Endothelial cell of umbilical vein (primary cell): ENCODE data around the gene MGAT5. TPM values are rescaled to one million over a fixed set of nuclear protein-coding genes. Genes with fewer than 3 reads are reported as not detected.
A peak's percentile ranks its signal among the peaks of the same experiment; 100 is the strongest.

Experiments
- BruUV-seq: library from RNA; stranded (reverse); fragments of 400-500 nt; replicated peaks from 2 replicates; lab custom pipeline; 2021; lab: Mats Ljungman, UMichigan
- CTCF ChIA-PET: fragments of 300-600, 350-600 bp; sonication (Branson Sonifier 250); formaldehyde crosslinking; loops from one replicate; lab custom pipeline; 2021; ENCODE audit warnings: antibody characterized with exemption, inconsistent platforms; lab: Charles Lee
- POLR2A ChIA-PET: fragments of 300-600, 350-600 bp; sonication (Branson Sonifier 250); formaldehyde crosslinking; loops from one replicate; lab custom pipeline; 2021; ENCODE audit warnings: antibody characterized with exemption, inconsistent platforms; lab: Charles Lee
- DNase-seq: peaks from one replicate; pipeline ENCODE4 v3.0.0-alpha.2; 2011; ENCODE audit warnings: low read depth, low spot score
- FAIRE-seq: peaks from 2 replicates; lab custom pipeline; 2011; peaks lifted over from hg19 to GRCh38; lab: Jason Lieb, UNC
- H2AFZ ChIP-seq: 2 replicates; pipeline ENCODE4 v1.6.0; 2012; ENCODE audit warnings: low read depth, low read length, control low read depth, inconsistent platforms
- H3K27ac ChIP-seq: 2 replicates; pipeline ENCODE4 v1.5.1; 2011; ENCODE audit warnings: low read depth, mild to moderate bottlenecking, control low read depth, low read length, moderate library complexity; ENCODE audit not compliant: insufficient read depth
- H3K27me3 ChIP-seq, 2 experiments: 2 replicates each; pipeline versions ENCODE4 v1.6.0 to v1.6.1; 2011; ENCODE audit warnings: low read length in 2 of 2, mixed read lengths in 1 of 2; ENCODE audit not compliant: control insufficient read depth in 2 of 2, insufficient read depth in 2 of 2
- H3K36me3 ChIP-seq, 2 experiments: 2 replicates in 1 of 2; 3 replicates in 1 of 2; pipeline ENCODE4 v1.5.1; 2011; ENCODE audit warnings: low read length in 2 of 2, mild to moderate bottlenecking in 1 of 2, moderate library complexity in 1 of 2; ENCODE audit not compliant: control insufficient read depth in 2 of 2, insufficient read depth in 2 of 2; ENCODE audit errors: extremely low read depth in 1 of 2
- H3K4me1 ChIP-seq: 3 replicates; pipeline ENCODE4 v1.5.1; 2011; ENCODE audit warnings: mild to moderate bottlenecking, low read length; ENCODE audit not compliant: control insufficient read depth, insufficient read depth; ENCODE audit errors: extremely low read depth
- H3K4me2 ChIP-seq: 2 replicates; pipeline ENCODE4 v1.6.1; 2011; ENCODE audit warnings: low read length, control low read depth, mixed read lengths; ENCODE audit not compliant: insufficient read depth
- H3K4me3 ChIP-seq, 3 experiments: fragments of 200-600 bp in 1 of 3; sonication (generic), shearing (Covaris generic) in 1 of 3; replicated peaks in 1 of 3; 2 replicates each; pipeline ENCODE4 v1.5.1; 2011 to 2016; ENCODE audit warnings: control low read depth in 3 of 3, low read length in 3 of 3, mild to moderate bottlenecking in 2 of 3, inconsistent platforms in 1 of 3, low read depth in 1 of 3, moderate library complexity in 1 of 3; ENCODE audit not compliant: insufficient read depth in 1 of 3
- H3K79me2 ChIP-seq: 2 replicates; pipeline ENCODE4 v1.6.0; 2012; ENCODE audit warnings: low read length, inconsistent platforms; ENCODE audit not compliant: control insufficient read depth, insufficient read depth
- H3K9ac ChIP-seq: replicated peaks from 2 replicates; pipeline ENCODE3; 2011; ENCODE audit warnings: low read length, control low read depth; ENCODE audit not compliant: insufficient read depth; ENCODE audit errors: extremely low read depth
- H3K9me1 ChIP-seq: replicated peaks from 3 replicates; pipeline ENCODE4 v1.6.0; 2011; ENCODE audit warnings: mild to moderate bottlenecking, low read length; ENCODE audit not compliant: control insufficient read depth, insufficient read depth; ENCODE audit errors: extremely low read depth
- H3K9me3 ChIP-seq: replicated peaks from 2 replicates; pipeline ENCODE4 v1.5.1; 2012; ENCODE audit warnings: low read length, inconsistent platforms; ENCODE audit not compliant: control insufficient read depth, insufficient read depth
- H4K20me1 ChIP-seq: replicated peaks from 2 replicates; pipeline ENCODE3; 2011; ENCODE audit warnings: mild to moderate bottlenecking, low read length; ENCODE audit not compliant: control insufficient read depth, insufficient read depth; ENCODE audit errors: extremely low read depth
- EZH2 ChIP-seq: IDR thresholded peaks from 2 replicates; pipeline ENCODE4 v1.6.1; 2012; ENCODE audit warnings: borderline replicate concordance, low read depth, mild to moderate bottlenecking, moderate library complexity, low read length, inconsistent platforms; ENCODE audit not compliant: severe bottlenecking
- FOS ChIP-seq: IDR thresholded peaks from 2 replicates; pipeline ENCODE4 v1.6.1; 2011; ENCODE audit warnings: mild to moderate bottlenecking, low read length, moderate library complexity, borderline replicate concordance; ENCODE audit not compliant: insufficient read depth
- GATA2 ChIP-seq: IDR thresholded peaks from 2 replicates; pipeline ENCODE4 v1.7.0; 2011; ENCODE audit warnings: low read depth, mild to moderate bottlenecking, moderate library complexity, mixed read lengths, low read length; ENCODE audit not compliant: insufficient read length, insufficient read depth
- JUN ChIP-seq: IDR thresholded peaks from 2 replicates; pipeline ENCODE4 v1.6.1; 2011; ENCODE audit warnings: borderline replicate concordance, low read depth; ENCODE audit not compliant: insufficient read length, insufficient read depth
- MYC ChIP-seq: IDR thresholded peaks from one replicate; pipeline ENCODE4 v1.6.1; 2011; ENCODE audit warnings: mild to moderate bottlenecking, low read depth, low read length
- POLR2A ChIP-seq: IDR thresholded peaks from 2 replicates; pipeline ENCODE4 v1.6.1; 2012; ENCODE audit warnings: low read depth, mild to moderate bottlenecking, control low read depth, low read length
- POLR2AphosphoS5 ChIP-seq: IDR thresholded peaks from 2 replicates; pipeline ENCODE4 v1.6.1; 2012; ENCODE audit warnings: low read depth, mild to moderate bottlenecking, control low read depth, low read length, moderate library complexity; ENCODE audit not compliant: insufficient read depth
- dilution Hi-C: fragments of 300-500 bp; cut with MboI; formaldehyde crosslinking; loops from one replicate; pipeline ENCODE4 v1.15.0; 2019; ENCODE audit warnings: low sequenced_read_pairs; ENCODE audit not compliant: extremely low pct_ligation_motif_present
- intact Hi-C: fragments of 100-400 bp; cut with micrococcal nuclease; formaldehyde crosslinking; loops from one replicate; pipeline ENCODE4 v1.10.0; 2022
- polyA plus RNA-seq, 4 experiments: library from polyadenylated mRNA; depleted of rRNA in 3 of 4; stranded (reverse) in 3 of 4; unstranded in 1 of 4; fragments of >200 nt; gene quantifications; 2 replicates each; pipeline versions ENCODE4 v1.2.1 to v1.2.3, GENCODE V29; 2011 to 2012; ENCODE audit warnings: missing spikeins in 1 of 4
- total RNA-seq: library from RNA; stranded (reverse); gene quantifications from 2 replicates; pipeline ENCODE4 v1.2.3, GENCODE V29; 2021
- TF ChIP-seq, protein P1 (sequence below): IDR thresholded peaks from 2 replicates; pipeline ENCODE4 v1.6.1; 2011; ENCODE audit not compliant: insufficient read depth, insufficient read length
- TF ChIP-seq, protein P2 (sequence below), 2 donors: IDR thresholded peaks; 1 replicate in 1 of 2; 2 replicates in 1 of 2; pipeline ENCODE4 v1.5.1; 2011; ENCODE audit warnings: low read length in 2 of 2, mild to moderate bottlenecking in 2 of 2, moderate library complexity in 2 of 2, control low read depth in 1 of 2, inconsistent platforms in 1 of 2, low read depth in 1 of 2; ENCODE audit not compliant: insufficient read depth in 1 of 2; ENCODE audit errors: extremely low read depth in 1 of 2

Gene MGAT5
- total and polyA plus RNA-seq, 2 donors (not counting 3 experiments of a cell fraction or from before 2014, with no cell fraction given): 17.7 to 84.1 TPM

DNA sequence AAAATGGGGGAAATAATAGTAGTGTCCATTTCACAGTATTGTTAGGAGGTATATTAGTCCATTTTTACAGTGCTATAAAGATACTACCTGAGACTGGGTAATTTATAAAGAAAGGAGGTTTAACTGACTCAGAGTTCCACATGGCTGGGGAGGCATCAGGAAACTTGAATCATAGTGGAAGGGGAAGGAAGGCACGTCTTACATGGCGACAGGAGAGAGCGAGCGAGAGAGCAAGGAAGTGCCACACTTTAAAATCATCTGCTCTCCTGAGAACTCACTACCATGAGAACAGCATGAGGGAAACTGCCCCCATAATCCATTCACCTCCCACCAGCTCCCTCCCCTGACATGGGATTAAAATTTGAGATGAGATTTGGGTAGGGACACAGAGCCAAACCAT, 23.4 kb downstream of the MGAT5 start:
- Histone ChIP-seq H3K4me1 (peaks cover 5% of the 10 kb centered on the region), H3K27me3 (no peaks in the 10 kb centered on the region), H3K36me3 (no peaks in the 10 kb centered on the region), H4K20me1 (no peaks in the 10 kb centered on the region), H3K79me2 (no peaks in the 10 kb centered on the region), H3K4me2 (no peak overlapping the region), H3K27ac (no peak overlapping the region), H3K9me1 (no peaks in the 10 kb centered on the region), H2AFZ (no peak overlapping the region), H3K9ac (no peak overlapping the region), H3K4me3 (no peak overlapping the region), H3K9me3 (no peaks in the 10 kb centered on the region)
- CTCF ChIA-PET: interaction anchor here (1.5 kb wide), 1 partner anchor 174 kb away, joined by 3 read pairs; no protein-coding TSS in a partner anchor
- intact Hi-C loops (no loop called here), dilution Hi-C loops (no loop called here)
- BruUV-seq: no TSS peak
- DNase-seq: no peak
- POLR2A ChIA-PET: no interaction called here
- no peak for FAIRE-seq
- TF ChIP-seq GATA2 (no peak), POLR2A (no peak), MYC (no peak), FOS (peak; percentile 23)
- TF ChIP-seq, protein P1, sequence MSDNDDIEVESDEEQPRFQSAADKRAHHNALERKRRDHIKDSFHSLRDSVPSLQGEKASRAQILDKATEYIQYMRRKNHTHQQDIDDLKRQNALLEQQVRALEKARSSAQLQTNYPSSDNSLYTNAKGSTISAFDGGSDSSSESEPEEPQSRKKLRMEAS: no peak

DNA sequence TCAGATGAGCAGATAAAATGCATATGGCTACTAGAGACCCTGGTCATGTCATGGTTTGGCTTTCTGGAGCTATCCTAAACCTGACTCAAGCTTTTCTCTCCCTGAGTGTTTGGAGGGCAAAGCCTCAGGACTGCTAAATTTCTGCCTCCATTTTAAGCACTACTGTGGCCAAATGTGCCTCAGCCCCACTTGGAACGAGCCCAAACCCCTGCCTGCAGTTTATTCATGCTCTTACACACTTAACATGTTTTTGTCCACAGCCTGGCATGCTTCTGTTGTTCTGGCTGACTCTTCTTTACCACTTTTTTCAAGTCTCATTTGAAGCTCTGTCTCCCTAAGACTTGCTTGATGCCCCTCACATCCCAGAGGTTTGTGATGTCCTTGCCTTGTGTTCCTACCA, 24.7 kb downstream of the MGAT5 start:
- no peak for TF ChIP-seq EZH2
- TF ChIP-seq POLR2AphosphoS5: no peak
- TF ChIP-seq POLR2A: no peak
- TF ChIP-seq FOS: no peak
- no peak for TF ChIP-seq GATA2
- no peak for TF ChIP-seq MYC
- TF ChIP-seq, protein P1: no peak
- TF ChIP-seq, protein P2, sequence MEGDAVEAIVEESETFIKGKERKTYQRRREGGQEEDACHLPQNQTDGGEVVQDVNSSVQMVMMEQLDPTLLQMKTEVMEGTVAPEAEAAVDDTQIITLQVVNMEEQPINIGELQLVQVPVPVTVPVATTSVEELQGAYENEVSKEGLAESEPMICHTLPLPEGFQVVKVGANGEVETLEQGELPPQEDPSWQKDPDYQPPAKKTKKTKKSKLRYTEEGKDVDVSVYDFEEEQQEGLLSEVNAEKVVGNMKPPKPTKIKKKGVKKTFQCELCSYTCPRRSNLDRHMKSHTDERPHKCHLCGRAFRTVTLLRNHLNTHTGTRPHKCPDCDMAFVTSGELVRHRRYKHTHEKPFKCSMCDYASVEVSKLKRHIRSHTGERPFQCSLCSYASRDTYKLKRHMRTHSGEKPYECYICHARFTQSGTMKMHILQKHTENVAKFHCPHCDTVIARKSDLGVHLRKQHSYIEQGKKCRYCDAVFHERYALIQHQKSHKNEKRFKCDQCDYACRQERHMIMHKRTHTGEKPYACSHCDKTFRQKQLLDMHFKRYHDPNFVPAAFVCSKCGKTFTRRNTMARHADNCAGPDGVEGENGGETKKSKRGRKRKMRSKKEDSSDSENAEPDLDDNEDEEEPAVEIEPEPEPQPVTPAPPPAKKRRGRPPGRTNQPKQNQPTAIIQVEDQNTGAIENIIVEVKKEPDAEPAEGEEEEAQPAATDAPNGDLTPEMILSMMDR (IDR thresholded peaks at IDR 0.05; ENCODE audit: extremely low read depth in 1 of 2, insufficient read depth in 1 of 2, low read depth in 1 of 2, low read length in 2 of 2): no peak
- no peak for TF ChIP-seq JUN
- H3K4me2 ChIP-seq: no peak overlapping the region
- FAIRE-seq: no peak
- no peak overlapping the region for H3K27ac ChIP-seq
- H3K9ac ChIP-seq: no peak overlapping the region
- no peaks in the 10 kb centered on the region for H3K79me2 ChIP-seq
- no peaks in the 10 kb centered on the region for H4K20me1 ChIP-seq
- H3K4me3 ChIP-seq: no peak overlapping the region
- DNase-seq: no peak
- no peaks in the 10 kb centered on the region for H3K27me3 ChIP-seq
- POLR2A ChIA-PET: no interaction called here
- no peaks in the 10 kb centered on the region for H3K9me1 ChIP-seq
- H3K4me1 ChIP-seq: peaks cover 5% of the 10 kb centered on the region
- H3K36me3 ChIP-seq: no peaks in the 10 kb centered on the region
- intact Hi-C loops (no loop called here), dilution Hi-C loops (no loop called here)
- no peaks in the 10 kb centered on the region for H3K9me3 ChIP-seq
- BruUV-seq: no TSS peak
- H2AFZ ChIP-seq: no peak overlapping the region
- CTCF ChIA-PET: interaction anchor here (1.4 kb wide), 1 partner anchor 15 kb away, joined by 3 read pairs; no protein-coding TSS in a partner anchor
